GM21825 (cell line): Measurements from ENCODE around the gene PTPRS.
A peak's percentile ranks its signal among the peaks of the same experiment; 100 is the strongest.
"Not testable (repeated sequence)": the region's sequence is repeated elsewhere in the genome, so short reads cannot be mapped to it uniquely, and the experiment has no call there.

ENCODE experiments used
- ATAC-seq: cut with Tn5 transposase; IDR thresholded peaks from one replicate; pipeline ENCODE4 v1.9.1; 2021; ENCODE audit warnings: mild to moderate bottlenecking, moderate library complexity; ENCODE audit not compliant: unreplicated experiment

Gene PTPRS

DNA sequence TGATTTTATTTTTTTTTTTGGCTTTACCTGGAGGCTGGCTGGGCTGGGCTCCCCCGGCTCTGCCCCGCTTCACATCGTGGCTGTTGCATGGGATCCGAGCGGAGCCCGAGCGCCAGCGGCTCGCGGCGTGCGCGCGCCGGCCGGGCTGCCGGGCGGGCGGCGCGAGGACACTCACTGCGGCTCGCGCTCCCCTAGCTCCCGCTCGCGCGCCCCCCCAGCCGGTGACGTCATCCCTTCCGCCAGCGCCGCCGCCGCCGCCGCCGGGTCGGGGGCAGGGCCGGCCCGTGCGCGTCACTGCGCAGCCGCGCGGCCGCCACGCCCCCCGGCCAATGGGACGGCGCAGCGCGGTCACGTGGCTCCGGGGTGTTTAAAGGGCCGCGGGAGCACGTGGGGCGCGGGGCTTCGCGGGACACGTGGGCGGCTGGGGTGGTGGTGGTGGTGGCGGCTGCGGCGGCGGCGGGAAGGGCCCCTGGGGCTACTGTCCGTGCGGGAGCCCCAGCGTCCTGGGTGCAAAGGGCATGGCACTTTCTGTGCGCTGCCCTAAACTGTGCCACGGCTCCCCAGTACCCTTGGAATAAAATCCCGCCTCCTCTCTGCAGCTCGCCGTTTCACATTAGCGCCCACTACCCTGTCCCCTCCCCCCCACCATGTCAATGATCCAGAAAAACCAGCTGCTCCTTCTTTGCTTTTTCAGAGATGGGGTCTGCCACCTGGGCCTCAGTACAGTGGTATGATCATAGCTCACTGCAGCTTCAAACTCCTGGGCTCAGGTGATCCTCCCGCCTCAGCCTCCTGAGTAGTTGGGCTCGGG lies at the start of gene PTPRS:
PTPRS (minus strand) TSS at position 176 of the 811 bp plus-strand sequence. CDS start 54,672 bp downstream, outside the sequence.
- ATAC-seq, result peak; percentile 50

DNA sequence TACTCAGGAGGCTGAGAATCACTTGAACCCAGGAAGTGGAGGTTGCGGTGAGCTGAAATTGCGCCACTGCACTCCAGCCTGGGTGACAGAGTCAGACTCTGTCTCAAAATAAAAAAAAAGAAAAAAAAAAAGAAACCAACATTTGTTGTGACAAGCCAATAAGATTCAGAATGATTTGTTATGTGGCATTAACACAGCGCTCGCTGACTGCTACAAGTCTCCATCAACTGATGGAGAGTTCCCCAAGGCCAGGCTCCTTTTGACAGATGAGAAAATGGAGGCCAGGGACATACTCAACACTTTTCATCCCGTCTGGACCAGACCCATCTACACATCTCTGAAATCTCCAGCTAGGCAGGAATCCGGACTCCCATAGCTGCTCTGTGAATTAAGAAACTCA lies 48.7 kb upstream of the PTPRS start:
- no peak for ATAC-seq

DNA sequence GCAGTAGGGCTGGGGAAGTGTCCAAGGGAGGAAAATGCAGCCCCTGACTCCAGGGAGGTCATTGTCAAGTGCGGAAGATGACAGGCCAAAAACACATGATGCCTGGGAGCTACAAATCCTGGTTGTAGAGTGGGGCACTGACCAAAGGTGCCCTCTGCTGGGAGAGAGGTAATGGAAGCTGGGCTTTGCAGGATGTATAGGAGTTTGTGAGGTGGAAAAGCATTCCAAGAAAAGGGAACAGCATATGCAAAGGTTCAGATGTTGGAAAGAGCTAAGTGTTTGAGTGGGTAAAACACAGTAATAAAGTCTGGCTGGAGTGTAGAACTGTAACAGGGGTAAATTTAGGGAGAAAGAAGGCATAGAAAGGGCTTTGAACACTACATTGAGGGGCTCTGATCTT lies 46.9 kb upstream of the PTPRS start:
- no peak for ATAC-seq

DNA sequence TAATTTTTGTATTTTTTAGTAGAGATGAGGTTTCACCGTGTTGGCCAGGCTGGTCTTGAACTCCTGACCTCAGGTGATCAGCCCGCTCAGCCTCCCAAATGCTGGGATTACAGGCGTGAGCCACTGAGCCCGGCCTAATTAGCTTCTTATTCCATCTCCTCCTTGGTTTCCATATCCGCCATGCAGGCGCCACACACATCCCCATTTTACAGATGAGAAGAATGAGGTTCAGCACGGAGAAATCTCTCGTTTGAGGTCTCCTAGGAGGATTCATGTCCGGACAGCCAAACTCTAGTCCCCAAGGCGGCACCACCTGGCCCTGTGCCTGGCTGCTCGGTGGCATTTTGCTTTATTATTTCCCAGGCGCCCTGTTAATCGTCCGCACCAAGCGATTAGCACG lies 46.2 kb upstream of the PTPRS start:
- no peak for ATAC-seq

DNA sequence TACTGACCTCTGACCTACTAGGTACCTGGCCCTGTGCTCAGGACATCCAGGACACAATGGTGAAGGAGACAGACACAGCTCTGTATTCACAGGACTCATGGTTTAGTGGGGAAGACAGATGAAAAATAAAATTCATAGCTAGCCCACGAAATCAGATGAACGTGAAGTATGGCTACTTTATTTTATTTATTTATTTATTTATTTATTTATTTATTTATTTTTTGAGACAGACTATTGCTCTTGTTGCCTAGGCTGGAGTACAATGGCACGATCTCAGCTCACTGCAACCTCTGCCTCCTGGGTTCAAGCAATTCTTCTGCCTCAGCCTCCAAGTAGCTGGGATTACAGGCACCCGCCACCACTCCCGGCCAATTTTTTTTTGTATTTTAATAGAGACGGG lies 40.6 kb upstream of the PTPRS start:
- ATAC-seq, result not testable (repeated sequence)

DNA sequence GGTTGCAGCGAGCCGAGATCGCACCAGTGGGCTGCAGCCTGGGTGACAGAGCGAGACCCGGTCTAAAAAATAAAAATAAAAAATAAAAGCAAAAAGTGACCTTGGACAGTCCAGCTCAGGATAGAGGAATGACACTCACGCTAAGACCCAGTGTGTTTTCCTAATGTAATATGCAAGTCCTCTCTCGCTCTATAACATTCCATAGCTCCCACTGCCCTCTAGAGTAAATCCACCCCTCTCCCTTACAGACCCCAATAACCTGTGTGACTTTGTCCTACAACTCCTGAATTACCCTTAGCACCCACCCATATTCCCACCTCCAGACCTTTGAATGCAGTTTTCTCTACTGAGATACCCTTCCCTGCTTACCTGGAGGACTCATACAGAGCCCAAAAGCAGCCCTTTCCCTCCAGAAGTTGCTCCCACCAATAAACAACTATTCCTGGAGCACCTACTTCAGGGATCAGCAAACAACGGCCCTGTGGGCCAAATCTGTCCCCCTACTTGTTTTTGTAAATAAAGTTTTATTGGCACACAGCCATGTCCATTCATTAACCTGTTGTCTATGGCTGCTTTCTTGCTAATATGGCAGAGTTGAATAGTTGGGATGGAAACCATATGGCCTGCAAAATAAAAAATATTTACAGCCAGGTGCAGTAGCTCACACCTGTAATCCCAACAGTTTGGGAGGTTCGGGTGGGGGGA lies 39.8 kb upstream of the PTPRS start:
- ATAC-seq, result no peak

DNA sequence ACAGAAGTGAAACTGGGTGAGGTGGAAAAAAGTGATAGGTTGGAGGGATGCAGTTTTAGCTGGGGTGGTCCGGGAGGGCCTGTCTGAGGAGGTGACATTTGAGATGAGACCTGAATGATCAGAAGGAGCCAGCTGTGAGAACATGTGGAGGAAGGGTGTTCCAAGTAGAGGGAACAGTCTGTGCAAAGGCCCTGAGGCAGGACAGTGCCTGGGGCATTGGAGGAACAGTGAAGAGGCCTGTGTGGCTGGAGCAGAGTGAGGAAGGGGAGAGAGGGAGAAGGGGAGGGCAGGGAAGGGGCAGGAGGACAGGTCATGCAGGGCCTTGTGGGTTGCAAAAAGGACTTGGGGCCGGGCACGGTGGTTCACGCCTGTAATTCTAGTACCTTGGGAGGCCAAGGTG lies 36.3 kb upstream of the PTPRS start:
- ATAC-seq, result no peak

DNA sequence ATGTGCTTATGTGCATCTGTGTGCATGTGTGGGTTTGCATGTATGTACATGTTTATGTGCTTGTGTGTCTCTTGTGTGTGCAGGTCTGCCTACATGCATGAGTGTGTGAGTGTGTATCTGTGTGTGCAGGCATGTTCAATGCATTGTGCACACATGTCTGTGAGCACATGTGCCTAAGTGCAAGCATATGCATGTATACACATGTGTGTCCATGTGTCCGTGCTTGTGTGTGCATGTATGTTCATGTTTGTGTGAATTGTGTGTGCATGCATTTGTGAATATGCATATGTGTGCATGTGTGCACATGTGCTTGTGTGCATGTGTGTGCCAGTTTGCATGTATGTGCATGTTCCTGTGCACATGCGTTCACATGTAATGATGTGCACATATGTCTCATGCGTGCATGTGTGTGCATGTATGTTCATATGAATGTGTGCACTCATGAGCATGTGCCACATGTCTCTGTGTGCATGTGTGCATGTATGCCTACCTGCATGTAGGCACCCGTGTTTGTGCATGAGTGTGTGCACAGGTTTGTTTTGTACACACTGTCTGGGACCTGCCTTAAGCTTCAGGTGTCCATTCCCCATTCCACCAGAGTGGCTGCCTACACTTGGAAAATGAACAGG lies 32.1 kb upstream of the PTPRS start:
- no peak for ATAC-seq

DNA sequence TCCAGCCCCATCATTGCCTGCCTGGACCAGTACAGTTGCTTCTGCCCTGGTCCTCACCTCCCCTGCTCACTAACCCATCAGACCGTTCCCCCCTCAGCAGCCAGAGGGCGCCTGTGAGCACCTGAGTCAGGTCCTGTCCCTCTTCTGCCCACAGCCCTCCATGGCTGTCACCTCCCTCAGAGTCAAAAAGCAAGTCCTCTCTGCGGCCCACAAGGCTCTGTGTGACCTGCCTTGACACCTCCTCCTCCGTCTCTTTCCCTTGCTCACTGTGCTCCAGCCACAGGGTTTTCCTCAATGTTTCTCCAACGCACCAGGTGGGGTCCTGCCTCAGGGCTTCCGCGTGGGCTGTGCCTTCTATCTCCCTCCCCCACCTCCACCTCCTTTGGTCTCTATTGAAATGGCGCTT lies 29.4 kb upstream of the PTPRS start:
- no peak for ATAC-seq

DNA sequence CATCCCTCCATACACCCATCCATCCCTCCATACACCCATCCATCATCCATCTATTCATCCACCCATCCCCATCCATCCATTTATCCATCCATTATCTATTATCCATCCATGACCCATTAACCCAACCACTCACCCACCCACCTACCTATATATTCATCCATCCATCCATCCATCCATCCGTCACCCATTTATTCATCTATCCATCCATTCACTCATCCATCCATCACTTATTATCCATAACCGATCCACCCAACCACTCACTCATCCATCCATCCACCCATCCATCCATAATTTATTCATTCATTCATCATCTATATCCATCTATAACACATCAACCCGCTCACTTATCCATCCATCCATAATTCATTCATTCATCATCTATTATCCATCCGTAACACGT lies 28.7 kb upstream of the PTPRS start:
- ATAC-seq, result no peak

DNA sequence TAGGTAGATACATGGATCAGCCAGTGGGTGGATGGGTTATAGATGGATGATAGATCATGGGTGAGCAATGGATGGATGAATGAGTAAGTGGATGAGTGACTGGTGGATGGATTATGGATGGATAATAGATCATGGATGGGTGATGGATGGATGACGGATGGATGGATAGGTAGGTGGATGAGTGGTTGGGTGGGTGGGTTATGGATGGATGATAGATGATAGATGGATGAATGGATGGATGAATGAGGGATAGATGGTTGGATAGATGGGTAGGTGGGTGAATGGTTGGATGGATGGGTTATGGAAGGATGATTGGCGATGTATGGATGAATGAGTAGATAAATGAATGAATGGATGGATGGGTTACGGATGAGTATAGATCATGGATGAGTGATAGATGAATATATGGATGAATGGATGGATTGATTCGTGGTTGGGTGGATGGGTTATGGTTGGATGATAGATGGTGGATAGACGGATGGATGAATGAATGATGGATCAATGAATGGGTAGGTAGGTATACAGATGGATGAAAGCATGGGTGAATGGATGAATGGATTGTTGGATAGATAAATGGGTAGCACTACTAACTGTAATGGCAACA lies 27.0 kb upstream of the PTPRS start:
- no peak for ATAC-seq

DNA sequence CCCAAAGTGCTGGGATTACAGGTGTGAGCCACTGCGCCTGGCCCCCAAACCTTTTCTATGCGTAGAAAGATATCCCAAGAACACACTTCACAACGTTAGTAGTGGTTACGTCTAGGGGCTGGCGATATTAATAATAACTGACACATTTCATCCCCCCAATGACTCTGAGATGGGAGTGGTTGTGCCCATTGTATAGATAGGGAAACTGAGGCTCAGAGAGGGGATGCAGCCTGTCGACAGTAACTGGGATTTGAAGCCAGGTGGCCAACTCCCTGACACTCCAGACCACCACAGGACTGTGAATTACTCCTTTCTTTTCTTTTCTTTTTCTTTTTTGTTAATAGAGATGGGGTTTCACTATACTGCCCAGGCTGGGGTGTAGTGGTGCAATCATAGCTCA lies 25.3 kb upstream of the PTPRS start:
- no peak for ATAC-seq

DNA sequence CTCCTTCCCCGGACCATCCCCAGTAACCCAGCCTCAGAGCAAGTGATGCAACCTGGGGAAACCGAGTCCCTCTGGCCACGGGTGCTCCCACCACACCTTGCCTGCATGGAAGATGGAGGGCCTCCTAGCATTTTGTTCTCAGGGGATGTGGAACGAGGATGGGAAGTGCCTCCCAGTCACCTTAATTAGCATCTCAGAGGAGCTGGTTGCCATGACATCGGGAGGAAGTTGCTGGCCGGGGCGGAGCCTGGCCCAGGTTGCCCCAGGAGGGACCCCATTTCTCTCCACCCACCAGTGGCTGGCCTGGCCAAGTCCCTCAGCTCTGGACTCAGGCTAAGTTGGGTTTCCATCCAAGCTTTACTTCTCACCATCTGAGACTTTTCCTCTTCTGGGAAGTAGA lies 24.1 kb upstream of the PTPRS start:
- no peak for ATAC-seq

DNA sequence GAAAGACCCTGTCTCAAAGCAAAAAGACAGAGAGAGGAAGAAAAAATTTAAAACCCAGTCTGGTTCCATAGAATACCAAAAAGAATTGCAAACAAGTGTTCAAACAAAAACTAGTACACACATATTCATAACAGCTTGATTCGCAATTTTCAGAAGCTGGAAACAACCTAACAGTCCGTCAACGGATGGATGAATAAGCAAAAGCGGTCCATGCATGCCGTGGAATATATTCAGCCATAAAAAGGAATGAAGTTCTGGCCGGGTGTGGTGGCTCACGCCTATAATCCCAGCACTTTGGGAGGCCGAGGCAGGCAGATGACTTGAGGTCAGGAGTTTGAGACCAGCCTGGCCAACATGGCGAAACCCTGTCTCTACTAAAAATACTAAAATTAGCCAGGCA lies 21.2 kb upstream of the PTPRS start:
- not testable (repeated sequence) for ATAC-seq

DNA sequence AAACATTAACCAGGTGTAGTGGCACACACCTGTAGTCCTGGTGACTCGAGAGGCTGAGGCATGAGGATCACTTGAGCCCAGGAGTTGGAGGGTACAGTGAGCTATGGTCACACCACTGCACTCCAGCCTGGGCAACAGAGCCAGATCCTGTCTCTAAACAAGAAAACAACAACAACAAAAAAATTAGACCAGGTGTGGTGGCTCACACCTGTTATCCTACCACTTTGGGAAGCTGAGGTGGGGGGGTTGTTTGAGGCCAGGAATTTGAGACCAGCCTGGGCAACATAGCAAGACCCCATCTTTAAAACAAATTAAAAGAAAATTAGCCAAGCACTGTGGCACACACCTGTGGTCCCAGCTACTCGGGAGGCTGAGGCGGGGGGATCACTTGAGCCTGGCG lies 20.8 kb upstream of the PTPRS start:
- no peak for ATAC-seq

DNA sequence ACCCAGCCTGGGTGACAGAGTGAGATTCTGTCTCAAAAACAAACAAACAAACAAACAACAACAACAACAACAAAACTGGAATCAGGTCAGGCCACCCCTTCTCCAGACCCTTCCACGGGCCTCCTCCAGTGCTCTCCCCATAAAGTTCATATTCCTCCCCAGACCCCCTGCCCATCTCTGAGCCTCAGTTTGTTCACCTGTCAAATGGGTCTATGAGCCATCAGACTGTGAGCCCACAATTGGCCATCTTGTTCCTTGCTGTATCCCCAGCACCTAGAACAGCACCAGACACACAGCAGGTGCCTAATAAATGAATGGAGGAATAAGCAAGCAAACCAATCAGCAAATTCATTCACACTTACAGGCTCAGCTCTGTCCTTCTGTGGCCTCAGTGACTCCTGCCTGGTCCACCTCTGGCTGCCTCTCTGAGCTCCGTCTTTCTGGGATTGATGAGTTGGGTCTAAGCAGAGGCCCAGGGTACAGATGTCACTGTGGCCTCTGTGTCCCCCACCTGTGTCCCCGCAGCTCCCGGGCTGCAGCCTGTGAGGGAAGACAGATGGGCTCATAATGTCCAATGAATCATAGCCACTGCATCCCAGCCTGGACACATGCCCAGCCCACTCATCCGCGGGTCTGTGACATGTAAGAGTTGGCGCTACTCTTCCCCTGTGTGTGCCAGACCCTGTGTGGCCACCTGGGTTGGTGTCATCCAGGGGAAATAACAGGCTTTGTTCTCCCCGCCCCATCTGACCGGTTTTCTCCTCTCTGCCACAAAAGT lies 19.6 kb upstream of the PTPRS start:
- ATAC-seq, result no peak

DNA sequence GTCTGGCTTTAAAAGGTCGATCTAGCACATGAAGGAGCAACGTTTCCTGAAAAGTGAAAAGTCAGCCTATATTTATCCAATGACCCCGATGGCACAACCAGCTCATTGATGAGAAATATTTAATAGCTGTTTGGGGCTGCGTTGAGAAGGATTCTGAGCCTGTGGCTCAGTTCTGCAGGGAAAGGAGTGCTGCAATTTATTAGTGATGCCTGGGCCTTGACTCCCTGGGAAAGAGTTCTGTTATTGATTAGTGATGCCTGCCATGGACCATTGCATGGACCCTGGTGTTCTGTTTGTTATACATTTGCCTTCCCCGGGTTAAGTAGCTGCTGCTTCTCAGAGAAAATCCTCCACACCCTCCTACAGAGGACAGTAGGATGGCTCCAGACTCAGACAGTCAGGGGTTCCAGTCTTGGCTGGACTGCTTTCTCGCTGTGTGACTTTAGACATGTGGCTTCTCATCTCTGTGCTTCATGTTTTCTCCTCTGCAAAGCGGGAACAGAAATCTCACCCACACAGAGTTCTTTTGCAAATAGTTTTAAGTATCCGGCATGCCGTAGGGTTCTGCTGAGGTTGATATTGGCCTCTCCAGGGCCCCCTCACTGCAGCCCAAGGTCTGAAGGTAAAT lies 17.7 kb upstream of the PTPRS start:
- ATAC-seq, result no peak

DNA sequence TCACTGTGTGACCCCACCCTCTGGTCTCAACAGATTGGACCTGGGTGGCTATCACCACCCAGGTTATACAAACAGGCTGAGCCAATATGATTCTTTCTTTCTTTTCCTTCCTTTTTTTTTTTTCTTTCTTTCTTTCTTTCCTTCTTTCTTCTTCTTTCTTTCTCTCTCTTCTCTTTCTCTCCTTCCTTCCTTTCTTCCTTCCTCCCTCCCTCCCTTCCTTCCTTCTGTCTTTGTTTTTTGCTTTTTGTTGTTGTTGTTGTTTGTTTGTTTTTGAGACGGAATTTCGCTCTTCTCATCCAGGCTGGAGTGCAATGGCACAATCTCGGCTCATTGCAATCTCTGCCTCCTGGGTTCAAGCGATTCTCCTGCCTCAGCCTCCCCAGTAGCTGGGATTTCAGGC lies 17.0 kb upstream of the PTPRS start:
- no peak for ATAC-seq

DNA sequence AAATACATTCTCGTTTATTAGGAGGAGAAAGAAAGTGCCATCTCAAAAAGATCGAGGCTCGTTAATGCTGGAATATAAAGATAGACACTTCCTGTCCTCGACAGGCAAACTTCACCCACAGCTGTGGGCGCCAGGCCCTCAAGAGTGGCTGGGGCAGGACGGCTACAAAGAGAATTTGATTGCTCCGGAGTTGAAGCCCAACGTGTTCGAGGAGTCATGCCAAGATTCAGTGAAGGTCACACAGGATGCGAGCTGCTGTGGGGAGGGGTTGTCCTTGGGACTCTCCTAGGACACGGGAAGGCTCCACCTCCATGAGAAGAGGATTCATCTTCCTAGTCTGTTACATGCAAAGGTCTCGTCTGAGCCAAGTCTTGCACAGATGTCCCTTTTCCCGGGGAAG lies 16.3 kb upstream of the PTPRS start:
- no peak for ATAC-seq

DNA sequence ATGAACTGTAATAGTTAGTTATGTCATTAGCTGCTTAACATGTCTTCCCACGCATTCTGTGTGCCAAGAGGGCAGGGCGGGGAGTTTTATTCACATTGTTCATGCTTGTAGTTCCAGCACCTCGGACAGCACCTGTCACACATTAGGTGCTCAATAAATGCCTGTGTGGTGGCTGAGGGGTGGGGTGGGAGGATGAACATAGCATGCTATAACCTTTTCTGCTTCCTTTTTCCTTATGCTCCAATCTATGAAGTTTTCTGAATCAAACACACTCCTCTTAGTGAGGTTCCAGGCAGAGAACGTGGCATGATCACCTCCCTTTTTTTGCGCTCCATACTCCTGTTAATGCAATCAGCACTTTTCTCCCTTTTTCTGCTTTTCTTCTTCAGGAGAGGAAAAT lies 15.8 kb upstream of the PTPRS start:
- no peak for ATAC-seq
